ENCODE results near the gene PDZD2. TPM values are rescaled to one million over a fixed set of nuclear protein-coding genes. Genes with fewer than 3 reads are reported as not detected.

Gene PDZD2
- total and polyA plus RNA-seq, 2 donors (not counting 3 experiments of a cell fraction or from before 2014, with no cell fraction given) = 0.66 to 6.9 TPM

GRCh38 chr5:31750215-31750614 lies 111.3 kb downstream of the PDZD2 start:
- TF ChIP-seq GATA2 (IDR thresholded peaks at IDR 0.05; ENCODE audit: insufficient read depth, insufficient read length, low read depth, low read length) (no peak), POLR2A (IDR thresholded peaks at IDR 0.05; ENCODE audit: low read depth, low read length) (no peak), FOS (IDR thresholded peaks at IDR 0.05; ENCODE audit: borderline replicate concordance, insufficient read depth, low read length) (no peak), CTCF (IDR thresholded peaks at IDR 0.05; ENCODE audit: extremely low read depth in 1 of 2, insufficient read depth in 1 of 2, low read depth in 1 of 2, low read length in 2 of 2) (no peak), POLR2AphosphoS5 (IDR thresholded peaks at IDR 0.05; ENCODE audit: insufficient read depth, low read depth, low read length) (no peak), MAX (IDR thresholded peaks at IDR 0.05; ENCODE audit: insufficient read depth, insufficient read length) (no peak), EZH2 (IDR thresholded peaks at IDR 0.05; ENCODE audit: borderline replicate concordance, low read depth, low read length, severe bottlenecking) (no peak), JUN (IDR thresholded peaks at IDR 0.05; ENCODE audit: borderline replicate concordance, insufficient read depth, insufficient read length, low read depth) (no peak), MYC (IDR thresholded peaks at IDR 0.05; ENCODE audit: low read depth, low read length) (no peak)
- H3K9me3 ChIP-seq (replicated peaks; ENCODE audit: control insufficient read depth, insufficient read depth, low read length) = no peaks in the 10 kb centered on the region
- ChIA-PET CTCF (no interaction called here), POLR2A (no interaction called here)
- no peaks in the 10 kb centered on the region for H3K9me1 ChIP-seq (replicated peaks; ENCODE audit: control insufficient read depth, extremely low read depth, insufficient read depth, low read length)
- H4K20me1 ChIP-seq (replicated peaks; ENCODE audit: control insufficient read depth, extremely low read depth, insufficient read depth, low read length) = no peaks in the 10 kb centered on the region
- intact Hi-C loops (cut with micrococcal nuclease) (no loop called here), dilution Hi-C loops (cut with MboI; ENCODE audit: extremely low pct_ligation_motif_present, low sequenced_read_pairs) (no loop called here)
- no TSS peak for BruUV-seq (replicated peaks)
- H3K9ac ChIP-seq (replicated peaks; ENCODE audit: extremely low read depth, insufficient read depth, low read length) = no peak overlapping the region
- H3K79me2 ChIP-seq (ENCODE audit: control insufficient read depth, insufficient read depth, low read length) = no peaks in the 10 kb centered on the region
- no peak overlapping the region for H3K4me2 ChIP-seq (ENCODE audit: insufficient read depth, low read length)
- H3K4me1 ChIP-seq (ENCODE audit: control insufficient read depth, extremely low read depth, insufficient read depth, low read length) = no peaks in the 10 kb centered on the region
- DNase-seq (ENCODE audit: low read depth, low spot score) (no peak), FAIRE-seq (no peak)
- H3K4me3 ChIP-seq (replicated peaks in 1 of 3; ENCODE audit: insufficient read depth in 1 of 3, low read depth in 1 of 3, low read length in 3 of 3) = no peak overlapping the region
- no peak overlapping the region for H2AFZ ChIP-seq (ENCODE audit: low read depth, low read length)
- no peaks in the 10 kb centered on the region for H3K27me3 ChIP-seq (ENCODE audit: control insufficient read depth in 2 of 2, insufficient read depth in 2 of 2, low read length in 2 of 2)
- no peaks in the 10 kb centered on the region for H3K36me3 ChIP-seq (ENCODE audit: control insufficient read depth in 2 of 2, extremely low read depth in 1 of 2, insufficient read depth in 2 of 2, low read length in 2 of 2)
- H3K27ac ChIP-seq (ENCODE audit: insufficient read depth, low read depth, low read length) = no peak overlapping the region

Measured in endothelial cell of umbilical vein (primary cell).